Nephron progenitor cell (in vitro differentiated cells): Measurements from ENCODE around the gene ELP5.

ENCODE experiments used
- DNase-seq: peaks from one replicate; pipeline ENCODE4 v3.0.0; 2021
- H3K27ac Mint-ChIP-seq: 2 replicates; pipeline ENCODE4 v1.8.0; 2021; ENCODE audit warnings: mild to moderate bottlenecking, moderate library complexity, mixed read lengths
- H3K27me3 Mint-ChIP-seq: 2 replicates; pipeline ENCODE4 v1.8.0; 2021; ENCODE audit warnings: mild to moderate bottlenecking, low read depth, mixed read lengths; ENCODE audit not compliant: poor library complexity
- H3K36me3 Mint-ChIP-seq: 2 replicates; pipeline ENCODE4 v1.8.0; 2021; ENCODE audit warnings: low read depth, mixed read lengths
- H3K4me1 Mint-ChIP-seq: 2 replicates; pipeline ENCODE4 v1.8.0; 2021; ENCODE audit warnings: mixed read lengths
- H3K4me3 Mint-ChIP-seq: 2 replicates; pipeline ENCODE4 v1.8.0; 2021; ENCODE audit warnings: mild to moderate bottlenecking, moderate library complexity, mixed read lengths
- H3K9me3 Mint-ChIP-seq: 2 replicates; pipeline ENCODE4 v1.8.0; 2021; ENCODE audit warnings: mild to moderate bottlenecking, moderate library complexity, mixed read lengths
- CTCF ChIP-seq: fragments of 200-600 bp; sonication (generic); IDR thresholded peaks from 2 replicates; pipeline ENCODE4 v1.5.0; 2021; ENCODE audit warnings: antibody characterized with exemption

ELP5 gene

DNA sequence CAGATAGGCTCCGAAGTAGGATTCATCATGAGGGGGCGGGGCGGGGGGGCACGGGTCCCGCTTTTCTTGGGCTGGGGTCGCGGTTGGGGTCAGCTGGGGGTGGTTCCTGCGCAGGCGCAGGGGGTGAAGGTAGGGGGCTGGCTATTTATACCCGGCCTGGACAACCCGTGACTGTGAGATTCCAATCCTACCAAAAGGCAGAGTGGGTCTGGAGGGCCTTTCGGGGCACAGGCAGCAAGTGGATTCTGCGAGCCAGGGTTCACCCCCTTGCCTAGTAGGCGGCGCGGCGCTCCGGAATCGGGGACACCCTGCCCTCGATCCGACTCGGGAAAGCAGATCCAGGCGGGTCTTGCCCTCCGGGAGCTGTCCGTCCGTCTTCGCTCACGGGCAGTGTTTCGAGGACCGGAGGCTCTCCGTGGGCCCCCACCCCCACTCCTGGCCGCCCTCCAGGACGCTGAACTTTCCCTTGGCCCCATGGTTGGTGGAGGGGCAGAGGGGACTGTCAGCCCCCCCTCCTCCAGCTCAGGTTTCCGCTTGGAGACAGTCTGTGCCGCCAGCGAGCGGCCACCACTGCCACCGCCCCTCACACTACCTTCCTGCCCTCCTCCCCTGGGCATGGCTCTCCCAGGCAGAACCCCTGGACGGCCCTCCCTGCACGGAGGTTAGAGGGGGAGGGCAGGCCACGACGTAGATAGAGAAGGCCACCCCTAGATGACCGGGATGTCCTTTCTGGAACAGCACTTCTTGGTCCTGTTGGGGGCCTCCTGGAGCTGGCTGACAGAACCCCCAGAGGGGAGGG is 30.1 kb downstream of the ELP5 start:
- peaks cover 25% of the 10 kb centered on the region for H3K27me3 Mint-ChIP-seq
- H3K36me3 Mint-ChIP-seq = peaks cover 9% of the 10 kb centered on the region
- peaks cover 45% of the 10 kb centered on the region for H3K4me1 Mint-ChIP-seq
- peak overlapping the region; percentile 84 for H3K4me3 Mint-ChIP-seq
- peak; percentile 63 for DNase-seq
- no peaks in the 10 kb centered on the region for H3K9me3 Mint-ChIP-seq
- TF ChIP-seq CTCF = no peak
- H3K27ac Mint-ChIP-seq = no peak overlapping the region

DNA sequence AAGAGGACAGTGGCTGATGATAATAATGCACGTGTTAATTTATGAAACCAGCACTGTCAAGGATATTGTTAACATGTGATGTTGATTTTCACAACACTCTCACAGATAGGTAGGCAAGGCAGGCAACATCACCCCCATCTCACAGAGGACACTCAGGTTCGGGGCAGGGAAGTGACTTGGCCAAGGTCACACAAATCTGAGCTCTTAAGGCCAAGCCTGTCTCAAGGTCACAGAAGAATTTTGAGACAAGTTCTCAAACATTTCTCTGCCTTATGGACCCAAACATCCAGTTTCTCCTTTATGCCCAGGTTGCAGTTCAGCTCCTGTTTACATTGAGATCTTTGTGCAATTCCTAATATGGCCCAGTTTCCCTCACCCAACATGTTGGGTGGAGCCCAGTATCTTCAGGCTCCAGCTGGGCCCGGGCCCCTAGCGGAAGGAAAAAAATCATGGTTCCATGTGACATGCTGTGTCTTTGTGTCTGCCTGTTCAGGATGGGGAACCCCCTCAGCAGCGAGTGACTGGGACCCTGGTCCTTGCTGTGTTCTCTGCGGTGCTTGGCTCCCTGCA is 30.8 kb downstream of the ELP5 start:
- H3K27ac Mint-ChIP-seq = no peak overlapping the region
- H3K36me3 Mint-ChIP-seq = peaks cover 9% of the 10 kb centered on the region
- no peak for TF ChIP-seq CTCF
- peaks cover 18% of the 10 kb centered on the region for H3K27me3 Mint-ChIP-seq
- peak overlapping the region; percentile 84 for H3K4me3 Mint-ChIP-seq
- DNase-seq = no peak
- no peaks in the 10 kb centered on the region for H3K9me3 Mint-ChIP-seq
- peaks cover 50% of the 10 kb centered on the region for H3K4me1 Mint-ChIP-seq

DNA sequence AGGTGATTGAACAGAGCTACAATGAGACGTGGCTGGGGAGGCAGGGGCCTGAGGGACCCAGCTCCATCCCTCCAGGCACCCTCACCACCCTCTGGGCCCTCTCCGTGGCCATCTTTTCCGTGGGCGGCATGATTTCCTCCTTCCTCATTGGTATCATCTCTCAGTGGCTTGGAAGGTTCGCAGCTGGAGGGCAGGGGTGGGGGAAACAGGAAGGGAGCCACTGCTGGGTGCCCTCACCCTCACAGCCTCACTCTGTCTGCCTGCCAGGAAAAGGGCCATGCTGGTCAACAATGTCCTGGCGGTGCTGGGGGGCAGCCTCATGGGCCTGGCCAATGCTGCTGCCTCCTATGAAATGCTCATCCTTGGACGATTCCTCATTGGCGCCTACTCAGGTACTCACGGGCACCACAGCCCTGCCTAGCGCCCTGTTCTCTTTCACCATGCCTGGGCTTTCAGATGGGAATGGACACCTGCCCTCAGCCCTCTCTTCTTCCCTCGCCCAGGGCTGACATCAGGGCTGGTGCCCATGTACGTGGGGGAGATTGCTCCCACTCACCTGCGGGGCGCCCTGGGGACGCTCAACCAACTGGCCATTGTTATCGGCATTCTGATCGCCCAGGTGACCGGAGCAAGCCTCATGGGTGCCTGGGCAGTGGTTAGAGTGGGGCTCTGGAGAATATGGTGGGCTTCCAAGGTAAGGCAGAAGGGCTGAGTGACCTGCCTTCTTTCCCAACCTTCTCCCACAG is 31.6 kb downstream of the ELP5 start:
- no peak overlapping the region for H3K27ac Mint-ChIP-seq
- H3K4me1 Mint-ChIP-seq = peaks cover 59% of the 10 kb centered on the region
- H3K27me3 Mint-ChIP-seq = peaks cover 15% of the 10 kb centered on the region
- H3K9me3 Mint-ChIP-seq = no peaks in the 10 kb centered on the region
- no peak for DNase-seq
- H3K4me3 Mint-ChIP-seq = peak overlapping the region; percentile 32
- peaks cover 9% of the 10 kb centered on the region for H3K36me3 Mint-ChIP-seq
- TF ChIP-seq CTCF = no peak

DNA sequence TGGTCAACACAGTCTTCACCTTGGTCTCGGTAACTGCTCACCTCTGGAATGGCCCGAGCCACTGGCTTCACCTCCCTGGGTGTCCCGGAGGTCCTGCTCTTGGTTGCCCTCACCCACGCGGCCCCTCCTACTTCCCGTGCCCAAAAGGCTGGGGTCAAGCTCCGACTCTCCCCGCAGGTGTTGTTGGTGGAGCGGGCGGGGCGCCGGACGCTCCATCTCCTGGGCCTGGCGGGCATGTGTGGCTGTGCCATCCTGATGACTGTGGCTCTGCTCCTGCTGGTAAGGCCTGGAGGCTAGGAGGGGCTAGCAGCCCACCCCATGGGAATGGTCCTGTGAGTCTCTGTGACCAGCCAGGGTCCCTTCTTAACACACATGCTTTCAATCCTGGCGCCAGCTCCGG is 32.9 kb downstream of the ELP5 start:
- H3K4me1 Mint-ChIP-seq = peaks cover 62% of the 10 kb centered on the region
- no peak for DNase-seq
- TF ChIP-seq CTCF = no peak
- H3K27me3 Mint-ChIP-seq = peaks cover 4% of the 10 kb centered on the region
- no peak overlapping the region for H3K27ac Mint-ChIP-seq
- no peak overlapping the region for H3K4me3 Mint-ChIP-seq
- no peaks in the 10 kb centered on the region for H3K9me3 Mint-ChIP-seq
- peaks cover 9% of the 10 kb centered on the region for H3K36me3 Mint-ChIP-seq

DNA sequence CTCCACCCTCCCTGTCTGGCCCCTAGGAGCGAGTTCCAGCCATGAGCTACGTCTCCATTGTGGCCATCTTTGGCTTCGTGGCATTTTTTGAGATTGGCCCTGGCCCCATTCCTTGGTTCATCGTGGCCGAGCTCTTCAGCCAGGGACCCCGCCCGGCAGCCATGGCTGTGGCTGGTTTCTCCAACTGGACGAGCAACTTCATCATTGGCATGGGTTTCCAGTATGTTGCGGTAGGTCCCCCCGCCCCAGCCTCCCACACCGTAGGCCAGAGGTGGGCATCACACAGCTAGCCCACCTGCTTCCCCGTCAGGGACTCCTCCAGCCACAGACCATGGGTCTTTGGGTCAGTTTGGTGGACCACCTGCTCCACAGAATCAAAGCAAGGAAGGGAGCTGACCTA is 33.7 kb downstream of the ELP5 start:
- Mint-ChIP-seq H3K36me3 (peaks cover 9% of the 10 kb centered on the region), H3K27ac (no peak overlapping the region), H3K4me3 (no peak overlapping the region), H3K27me3 (no peaks in the 10 kb centered on the region), H3K4me1 (peaks cover 60% of the 10 kb centered on the region), H3K9me3 (no peaks in the 10 kb centered on the region)
- no peak for TF ChIP-seq CTCF
- DNase-seq = no peak
